ENCODE data around the gene ARHGAP5. TPM values are rescaled to one million over a fixed set of nuclear protein-coding genes. Genes with fewer than 3 reads are reported as not detected.
A peak's percentile ranks its signal among the peaks of the same experiment; 100 is the strongest.

ARHGAP5 gene
- total RNA-seq, 2 donors from 2014 or later, result 52.7 to 58.4 TPM

- TF ChIP-seq POLR2A (IDR thresholded peaks at IDR 0.05), result no peak
- no peak for TF ChIP-seq CTCF (IDR thresholded peaks at IDR 0.05)
- no peak for ATAC-seq
- 92 to 95% methylated on average over 3 of the region's 3 CpGs for WGBS, 2 donors
These were observed 128.4 kb downstream of the ARHGAP5 start for GRCh38 chr14:32205554-32205953.

DNA sequence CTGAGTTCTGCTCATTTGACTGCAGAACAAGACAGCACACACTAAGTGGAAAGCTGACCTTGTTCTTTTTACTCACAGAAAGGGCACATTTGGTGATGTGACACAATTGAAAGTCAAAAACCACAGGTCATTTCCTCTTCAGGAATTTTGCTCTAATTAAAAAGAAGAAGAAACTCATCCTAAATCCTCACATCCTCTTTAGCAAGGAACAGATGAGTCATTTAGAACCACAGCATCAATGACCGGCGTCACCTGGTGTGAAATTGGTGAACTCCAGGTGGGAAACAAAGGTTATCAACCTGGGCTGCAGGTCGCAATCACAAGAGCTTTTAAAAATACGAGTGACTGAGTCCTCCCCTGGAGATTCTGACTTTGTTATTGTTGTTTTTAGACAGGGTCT, 128.9 kb downstream of the ARHGAP5 start:
- ATAC-seq (no peak), DNase-seq (no peak)
- H3K27ac ChIP-seq, result no peak overlapping the region
- 68 to 69% methylated on average over 4 of the region's 4 CpGs for WGBS, 2 donors
- intact Hi-C loops (cut with DNase I), result no loop called here
- no peak overlapping the region for H3K4me3 ChIP-seq
- H3K4me1 ChIP-seq, result peaks cover 10% of the 10 kb centered on the region
- TF ChIP-seq CTCF (IDR thresholded peaks at IDR 0.05) (no peak), POLR2A (IDR thresholded peaks at IDR 0.05) (no peak)
- no peaks in the 10 kb centered on the region for H3K36me3 ChIP-seq (replicated peaks in 1 of 2; ENCODE audit: insufficient read depth in 1 of 2, low read depth in 2 of 2)
- H3K27me3 ChIP-seq, result no peaks in the 10 kb centered on the region
- no peaks in the 10 kb centered on the region for H3K9me3 ChIP-seq

More at GRCh38 chr14:32205554-32205953, 128.4 kb downstream of the ARHGAP5 start:
- Histone ChIP-seq H3K4me1 (peaks cover 10% of the 10 kb centered on the region), H3K27ac (no peak overlapping the region), H3K9me3 (no peaks in the 10 kb centered on the region), H3K36me3 (replicated peaks in 1 of 2; ENCODE audit: insufficient read depth in 1 of 2, low read depth in 2 of 2) (no peaks in the 10 kb centered on the region), H3K4me3 (no peak overlapping the region), H3K27me3 (no peaks in the 10 kb centered on the region)
- intact Hi-C loops (cut with DNase I), result no loop called here
- no peak for DNase-seq

DNA sequence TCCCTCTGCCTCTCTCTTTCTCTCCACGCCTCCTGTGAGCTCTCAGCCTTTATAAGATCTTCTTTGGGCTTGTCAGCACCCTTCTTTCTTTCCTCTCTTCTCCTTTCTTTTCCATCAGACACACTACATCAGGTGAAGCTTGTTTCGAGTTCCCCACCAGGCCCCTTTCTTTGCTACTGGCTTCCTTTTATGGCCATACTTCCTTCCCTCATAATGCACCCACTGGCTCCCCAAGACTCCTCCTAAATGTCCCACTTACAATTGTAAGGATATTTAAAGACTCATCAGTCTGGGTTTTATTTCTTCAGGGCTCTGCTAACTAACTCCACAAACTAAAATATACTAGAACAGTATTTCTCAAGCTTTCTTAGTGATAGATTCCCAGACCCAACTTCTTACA, 129.4 kb downstream of the ARHGAP5 start:
- intact Hi-C loops (cut with DNase I), result no loop called here
- Histone ChIP-seq H3K27ac (no peak overlapping the region), H3K9me3 (no peaks in the 10 kb centered on the region), H3K27me3 (no peaks in the 10 kb centered on the region), H3K4me3 (no peak overlapping the region), H3K4me1 (peaks cover 10% of the 10 kb centered on the region), H3K36me3 (replicated peaks in 1 of 2; ENCODE audit: insufficient read depth in 1 of 2, low read depth in 2 of 2) (no peaks in the 10 kb centered on the region)
- TF ChIP-seq POLR2A (IDR thresholded peaks at IDR 0.05), result no peak
- TF ChIP-seq CTCF (IDR thresholded peaks at IDR 0.05), result no peak
- no peak for DNase-seq
- no peak for ATAC-seq
- 67 to 74% methylated on average over 2 of the region's 2 CpGs for WGBS, 2 donors

- no peak for ATAC-seq
- intact Hi-C loops (cut with DNase I), result no loop called here
These were observed 131.4 kb downstream of the ARHGAP5 start for GRCh38 chr14:32208490-32208889.

More at GRCh38 chr14:32208490-32208889, 131.4 kb downstream of the ARHGAP5 start:
- no peaks in the 10 kb centered on the region for H3K27me3 ChIP-seq
- no peaks in the 10 kb centered on the region for H3K9me3 ChIP-seq
- TF ChIP-seq CTCF (IDR thresholded peaks at IDR 0.05), result no peak
- no peak for TF ChIP-seq POLR2A (IDR thresholded peaks at IDR 0.05)
- no peaks in the 10 kb centered on the region for H3K4me1 ChIP-seq
- 89 to 98% methylated on average over 3 of the region's 3 CpGs for WGBS, 2 donors
- no peaks in the 10 kb centered on the region for H3K36me3 ChIP-seq (replicated peaks in 1 of 2; ENCODE audit: insufficient read depth in 1 of 2, low read depth in 2 of 2)
- H3K4me3 ChIP-seq, result no peak overlapping the region
- no peak for DNase-seq
- no peak overlapping the region for H3K27ac ChIP-seq

Small RNAs within 50 kb of the gene (small RNA-seq; reads per million reads assigned to genes)
- gene RNU6-7, result 2.7 reads per million, percentile 77 among the genes with 10 or more reads in this experiment
- not detected for gene RNU6-8

Other genes with a start within 250 kb of the ARHGAP5 start
- gene RNU6-7, start 124.7 kb downstream of the ARHGAP5 start, total RNA-seq, result not detected
- not detected for gene RNU6-8, start 126.0 kb downstream of the ARHGAP5 start, total RNA-seq

All from body of pancreas (tissue), 4 donors.